Testis (tissue), 3 donors: ENCODE results near the gene CYB5R4. TPM values are rescaled to one million over a fixed set of nuclear protein-coding genes. Genes with fewer than 3 reads are reported as not detected.

Source experiments
- DNase-seq: peaks from one replicate; pipeline ENCODE4 v3.0.0-alpha.2; 2019
- H3K27ac ChIP-seq, 2 donors: fragments of 200-600 bp; sonication (generic); one replicate each; pipeline ENCODE4 v1.5.1; 2019
- H3K27me3 ChIP-seq: fragments of 200-600 bp; sonication (generic); one replicate; pipeline ENCODE4 v1.5.1; 2019
- H3K36me3 ChIP-seq: fragments of 200-600 bp; sonication (generic); one replicate; pipeline ENCODE4 v1.5.1; 2017; ENCODE audit warnings: low read depth; ENCODE audit errors: missing control alignments
- H3K4me1 ChIP-seq: fragments of 200-600 bp; sonication (generic); one replicate; pipeline ENCODE4 v1.5.1; 2019
- H3K4me3 ChIP-seq, 2 donors: fragments of 200-600 bp; sonication (generic); one replicate each; pipeline ENCODE4 v1.5.1; 2017 to 2019
- H3K9me3 ChIP-seq: fragments of 200-600 bp; sonication (generic); one replicate; pipeline ENCODE4 v1.5.1; 2017
- POLR2A ChIP-seq: fragments of 450-650 bp; IDR thresholded peaks from one replicate; pipeline ENCODE4 v1.6.1; 2017; ENCODE audit warnings: antibody characterized with exemption, mild to moderate bottlenecking, moderate library complexity
- WGBS, 2 donors: methylation state at CpG; one replicate each; pipeline ENCODE4 v1.1.5; 2018; 5-methylcytosine and 5-hydroxymethylcytosine counted together
- intact Hi-C: fragments of 100-400 bp; cut with DNase I; formaldehyde crosslinking; loops from one replicate; pipeline ENCODE4 v1.15.1; 2023; ENCODE audit warnings: low total_unique reads
- polyA plus RNA-seq: library from polyadenylated mRNA; stranded (reverse); fragments of 350-450 nt; fragmentation: Illumina TruSeq; extraction: RNeasy Lipid Tissue Mini Kit (QIAGEN cat#74804); gene quantifications from one replicate; pipeline ENCODE4 v1.2.3, GENCODE V29; 2014; ENCODE audit warnings: low read depth, low replicate concordance; ENCODE audit not compliant: insufficient read depth
- total RNA-seq, 2 donors: library from RNA; depleted of rRNA; stranded (reverse); fragments of >200 nt; gene quantifications; one replicate each; pipeline ENCODE4 v1.2.3, GENCODE V29; 2016
- TF ChIP-seq, protein P1 (sequence below), 3 experiments: fragments of 450-650 bp in 2 of 3; fragments of 200-600 bp in 1 of 3; sonication (generic) in 1 of 3; IDR thresholded peaks; one replicate each; pipeline ENCODE4 v1.5.1; 2016 to 2019; ENCODE audit warnings: antibody characterized with exemption in 3 of 3, mild to moderate bottlenecking in 2 of 3, moderate library complexity in 1 of 3

CYB5R4 gene
- total and polyA plus RNA-seq, 3 donors from 2014 or later = 18.2 to 53.5 (median 20.5) TPM

DNA sequence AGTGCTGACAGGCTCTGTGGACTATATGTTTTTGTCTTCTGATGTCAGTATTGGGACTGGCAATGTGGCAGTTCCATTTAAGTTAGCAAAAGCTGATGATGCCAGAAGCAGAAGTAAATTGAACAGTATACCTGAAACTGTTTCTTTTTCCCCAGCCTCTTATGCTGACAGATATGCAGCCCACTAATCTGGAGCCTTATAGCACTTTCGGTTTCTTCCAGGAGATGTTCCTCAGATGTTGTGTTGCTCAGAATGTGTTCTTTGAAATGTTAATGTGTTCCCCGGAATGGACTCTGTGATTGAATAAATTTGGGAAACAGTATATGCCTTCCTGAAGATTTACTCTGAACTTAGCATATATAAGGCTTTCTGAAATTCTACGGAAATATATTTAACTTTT, 93.3 kb downstream of the CYB5R4 start:
- no peak overlapping the region for H3K27ac ChIP-seq
- no peak for TF ChIP-seq POLR2A
- TF ChIP-seq, protein P1, sequence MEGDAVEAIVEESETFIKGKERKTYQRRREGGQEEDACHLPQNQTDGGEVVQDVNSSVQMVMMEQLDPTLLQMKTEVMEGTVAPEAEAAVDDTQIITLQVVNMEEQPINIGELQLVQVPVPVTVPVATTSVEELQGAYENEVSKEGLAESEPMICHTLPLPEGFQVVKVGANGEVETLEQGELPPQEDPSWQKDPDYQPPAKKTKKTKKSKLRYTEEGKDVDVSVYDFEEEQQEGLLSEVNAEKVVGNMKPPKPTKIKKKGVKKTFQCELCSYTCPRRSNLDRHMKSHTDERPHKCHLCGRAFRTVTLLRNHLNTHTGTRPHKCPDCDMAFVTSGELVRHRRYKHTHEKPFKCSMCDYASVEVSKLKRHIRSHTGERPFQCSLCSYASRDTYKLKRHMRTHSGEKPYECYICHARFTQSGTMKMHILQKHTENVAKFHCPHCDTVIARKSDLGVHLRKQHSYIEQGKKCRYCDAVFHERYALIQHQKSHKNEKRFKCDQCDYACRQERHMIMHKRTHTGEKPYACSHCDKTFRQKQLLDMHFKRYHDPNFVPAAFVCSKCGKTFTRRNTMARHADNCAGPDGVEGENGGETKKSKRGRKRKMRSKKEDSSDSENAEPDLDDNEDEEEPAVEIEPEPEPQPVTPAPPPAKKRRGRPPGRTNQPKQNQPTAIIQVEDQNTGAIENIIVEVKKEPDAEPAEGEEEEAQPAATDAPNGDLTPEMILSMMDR (IDR thresholded peaks at IDR 0.05) = no peak
- H3K4me1 ChIP-seq = no peaks in the 10 kb centered on the region
- H3K27me3 ChIP-seq = no peaks in the 10 kb centered on the region
- H3K36me3 ChIP-seq = no peaks in the 10 kb centered on the region
- 72 to 77% methylated on average over 3 of the region's 3 CpGs for WGBS, 2 donors
- no peak overlapping the region for H3K4me3 ChIP-seq
- no peak for DNase-seq
- no peaks in the 10 kb centered on the region for H3K9me3 ChIP-seq
- intact Hi-C loops = no loop called here

DNA sequence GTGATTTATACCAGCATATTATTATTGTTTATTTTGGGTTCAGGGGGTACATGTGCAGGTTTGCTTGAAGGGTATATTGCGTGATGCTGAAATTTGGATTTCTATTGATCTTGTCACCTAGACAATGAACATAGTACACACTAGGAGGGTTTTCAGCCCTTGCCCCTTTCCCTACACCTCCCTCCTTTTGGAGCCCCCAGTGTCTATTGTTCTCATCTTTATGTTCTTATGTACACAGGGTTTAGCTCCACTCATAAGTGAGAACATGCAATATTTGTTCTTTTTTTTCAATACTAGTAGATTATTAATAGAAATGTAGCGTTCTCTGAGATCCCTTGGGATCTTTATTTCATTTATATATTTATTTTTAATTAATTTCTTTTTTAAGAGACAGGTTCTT, 94.9 kb downstream of the CYB5R4 start:
- 92 to 100% methylated on average over 2 of the region's 2 CpGs for WGBS, 2 donors
- Histone ChIP-seq H3K4me1 (no peaks in the 10 kb centered on the region), H3K27ac (no peak overlapping the region), H3K4me3 (no peak overlapping the region), H3K36me3 (no peaks in the 10 kb centered on the region), H3K9me3 (no peaks in the 10 kb centered on the region), H3K27me3 (no peaks in the 10 kb centered on the region)
- TF ChIP-seq, protein P1 (IDR thresholded peaks at IDR 0.05) = no peak
- no peak for TF ChIP-seq POLR2A
- DNase-seq = no peak
- intact Hi-C loops = no loop called here

DNA sequence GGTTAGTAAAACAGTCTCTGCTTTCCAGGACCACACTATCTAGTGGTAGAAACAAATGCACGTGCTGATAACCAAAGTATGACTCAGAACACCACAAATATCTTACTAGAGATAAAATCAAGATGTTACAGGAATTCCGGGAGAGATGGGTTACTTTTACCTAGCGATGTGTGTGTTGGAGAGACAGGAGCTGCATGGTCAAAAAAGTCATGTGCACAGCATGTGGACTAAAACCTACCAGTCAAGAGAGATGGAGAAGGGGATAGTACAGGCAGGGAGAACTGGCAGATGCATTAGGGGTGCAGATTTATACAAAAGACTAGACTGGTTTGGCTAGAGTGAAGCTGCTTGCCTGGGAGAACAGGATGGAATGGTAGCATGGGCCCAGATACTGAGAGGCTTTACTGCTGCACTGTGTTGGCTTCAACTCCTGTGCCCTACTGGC, 98.8 kb downstream of the CYB5R4 start:
- TF ChIP-seq, protein P1 (IDR thresholded peaks at IDR 0.05) = no peak
- no peak for TF ChIP-seq POLR2A
- H3K4me3 ChIP-seq = no peak overlapping the region
- intact Hi-C loops = no loop called here
- no peaks in the 10 kb centered on the region for H3K27me3 ChIP-seq
- no peak overlapping the region for H3K27ac ChIP-seq
- no peak for DNase-seq
- H3K4me1 ChIP-seq = no peaks in the 10 kb centered on the region
- no peaks in the 10 kb centered on the region for H3K9me3 ChIP-seq
- WGBS, 2 donors = 82 to 85% methylated on average over 3 of the region's 3 CpGs
- no peaks in the 10 kb centered on the region for H3K36me3 ChIP-seq

DNA sequence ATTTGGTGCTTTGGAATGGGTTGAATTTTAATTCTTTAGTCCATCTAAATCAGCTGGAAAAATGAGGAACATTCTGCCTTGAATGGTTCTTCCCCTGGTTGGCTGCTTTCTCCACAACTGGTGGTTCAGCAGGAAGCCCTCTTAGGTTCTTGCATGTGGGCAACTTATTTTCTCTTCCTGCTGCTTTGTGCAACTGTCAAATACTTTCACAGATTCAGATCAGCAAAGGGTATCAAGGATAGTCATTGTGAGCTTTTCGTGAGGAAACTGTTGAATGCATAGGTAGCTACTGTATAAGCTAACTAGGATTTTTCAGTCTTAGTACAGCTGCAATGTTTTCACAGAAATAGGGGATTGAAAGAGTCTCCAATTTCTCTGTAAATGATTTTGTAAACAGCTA, 101.2 kb downstream of the CYB5R4 start:
- DNase-seq = no peak
- 88 to 90% methylated on average over 1 of the region's 1 CpG for WGBS, 2 donors

DNA sequence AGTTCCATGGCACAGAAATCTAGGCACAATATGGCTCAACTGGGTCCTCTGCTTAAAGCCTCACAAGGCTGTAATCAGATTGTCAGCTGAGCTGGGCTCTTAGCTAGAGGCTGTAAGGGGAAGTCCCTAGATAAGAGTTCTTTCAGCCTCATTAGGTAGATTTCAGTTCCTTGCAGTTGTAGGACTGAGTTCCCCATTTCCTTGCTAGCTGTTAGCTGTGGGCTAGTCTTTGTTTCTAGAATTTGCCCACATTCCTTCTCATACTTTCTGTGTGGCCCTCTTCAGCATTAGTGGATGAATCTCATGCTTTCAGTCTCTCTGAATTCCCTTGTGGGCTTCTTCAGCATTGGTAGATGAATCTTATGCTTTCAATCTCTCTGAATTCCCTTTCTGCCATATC, 103.1 kb downstream of the CYB5R4 start:
- no peak overlapping the region for H3K27ac ChIP-seq
- H3K9me3 ChIP-seq = no peaks in the 10 kb centered on the region
- no peaks in the 10 kb centered on the region for H3K4me1 ChIP-seq
- TF ChIP-seq, protein P1 (IDR thresholded peaks at IDR 0.05) = no peak
- no peak for TF ChIP-seq POLR2A
- no peaks in the 10 kb centered on the region for H3K36me3 ChIP-seq
- intact Hi-C loops = no loop called here
- no peak for DNase-seq
- H3K4me3 ChIP-seq = no peak overlapping the region
- H3K27me3 ChIP-seq = no peaks in the 10 kb centered on the region

More for the DNA sequence above, 101.2 kb downstream of the CYB5R4 start:
- Histone ChIP-seq H3K36me3 (no peaks in the 10 kb centered on the region), H3K27me3 (no peaks in the 10 kb centered on the region), H3K27ac (no peak overlapping the region), H3K4me3 (no peak overlapping the region), H3K4me1 (no peaks in the 10 kb centered on the region), H3K9me3 (no peaks in the 10 kb centered on the region)
- intact Hi-C loops = no loop called here
- TF ChIP-seq POLR2A = no peak
- TF ChIP-seq, protein P1 (IDR thresholded peaks at IDR 0.05) = no peak
